Sigmoid colon (tissue), 4 donors: ENCODE results near the gene APOL6.

Experiments
- CTCF ChIP-seq, 4 experiments: fragments of 450-650 bp in 3 of 4; fragments of 200-600 bp in 1 of 4; IDR thresholded peaks; one replicate each; pipeline ENCODE4 v1.5.1; 2016 to 2019; ENCODE audit warnings: antibody characterized with exemption in 4 of 4, mild to moderate bottlenecking in 3 of 4, moderate library complexity in 2 of 4
- EP300 ChIP-seq, 4 donors: sonication (generic); formaldehyde crosslinking; IDR thresholded peaks; one replicate each; pipeline ENCODE4 v1.6.1; 2017; ENCODE audit warnings: antibody characterized with exemption in 4 of 4

DNA sequence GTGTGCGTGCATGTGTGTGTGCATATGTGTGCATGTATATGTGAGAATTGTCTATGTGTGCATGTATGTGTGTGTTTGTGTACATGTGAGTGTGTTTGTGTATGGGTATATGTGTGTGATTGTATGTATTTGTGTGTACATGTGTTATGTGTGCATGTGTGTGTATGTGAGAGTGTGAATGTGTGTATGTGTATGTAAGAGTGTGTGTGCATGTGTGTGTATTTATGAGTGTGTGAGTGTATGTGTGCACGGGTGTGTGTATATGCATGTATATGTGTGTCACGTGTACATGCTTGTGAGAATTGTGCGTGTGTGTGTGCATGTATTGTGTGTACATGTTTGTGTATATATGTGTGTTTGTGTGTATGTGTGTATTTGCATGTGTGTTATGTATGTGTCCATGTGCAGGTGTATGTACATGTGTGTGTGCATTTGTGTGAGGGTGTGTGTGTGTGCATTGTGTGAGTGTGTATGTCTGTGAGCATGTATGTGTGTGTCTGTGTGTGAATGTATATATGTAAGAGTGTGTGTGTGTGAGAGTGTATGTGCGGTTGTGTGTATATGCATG is 47.1 kb upstream of the APOL6 start:
- TF ChIP-seq CTCF (IDR thresholded peaks at IDR 0.05) (no peak), EP300 (IDR thresholded peaks at IDR 0.05) (no peak)
